Heart left ventricle (tissue), 16 donors: ENCODE measurements around the gene SRC. TPM values are rescaled to one million over a fixed set of nuclear protein-coding genes. Genes with fewer than 3 reads are reported as not detected.

Experiments used
- ATAC-seq, 4 donors: fragments of 200-7000 bp; cut with Tn5 transposase; one replicate each; pipeline ENCODE4 v1.9.1; 2020 to 2022; ENCODE audit warnings: moderate library complexity in 4 of 4, mild to moderate bottlenecking in 3 of 4, moderate number of reproducible peaks in 1 of 4
- DNase-seq, 5 donors: peaks; one replicate each; pipeline ENCODE4 v3.0.0-alpha.2; 2020
- H3K27ac ChIP-seq, 12 donors: fragments of 200-600 bp; sonication (generic) in 4 of 12; one replicate each; pipeline versions ENCODE4 v1.5.0 to v1.8.0; 2016 to 2022; ENCODE audit warnings: mild to moderate bottlenecking in 2 of 12
- H3K27me3 ChIP-seq, 9 donors: fragments of 200-600 bp; sonication (generic) in 2 of 9; one replicate each; pipeline versions ENCODE4 v1.5.1 to v1.8.0; 2016 to 2022; ENCODE audit warnings: mild to moderate bottlenecking in 3 of 9
- H3K36me3 ChIP-seq, 9 donors: fragments of 200-600 bp; sonication (generic) in 2 of 9; one replicate each; pipeline versions ENCODE4 v1.5.0 to v1.8.0; 2018 to 2022; ENCODE audit warnings: mild to moderate bottlenecking in 2 of 9
- H3K4me1 ChIP-seq, 12 donors: fragments of 200-600 bp; sonication (generic) in 4 of 12; one replicate each; pipeline versions ENCODE4 v1.5.0 to v1.8.0; 2016 to 2022; ENCODE audit warnings: mild to moderate bottlenecking in 3 of 12
- H3K4me3 ChIP-seq, 12 donors: fragments of 200-600 bp; sonication (generic) in 4 of 12; one replicate each; pipeline versions ENCODE4 v1.5.0 to v1.8.0; 2017 to 2022; ENCODE audit warnings: mild to moderate bottlenecking in 9 of 12, moderate library complexity in 4 of 12
- H3K9me3 ChIP-seq, 12 donors: fragments of 200-600 bp; sonication (generic) in 4 of 12; one replicate each; pipeline versions ENCODE4 v1.5.0 to v1.8.0; 2016 to 2022; ENCODE audit warnings: mild to moderate bottlenecking in 1 of 12
- POLR2A ChIP-seq, 2 donors: fragments of 450-650 bp; IDR thresholded peaks; one replicate each; pipeline ENCODE4 v1.6.1; 2017; ENCODE audit warnings: antibody characterized with exemption in 2 of 2, mild to moderate bottlenecking in 2 of 2, moderate library complexity in 2 of 2
- WGBS, 4 donors: extraction: QIAGEN DNeasy Blood & Tissue Kit in 2 of 4; methylation state at CpG; one replicate each; pipeline versions ENCODE4 v1.1.5 to v1.1.7; 2013 to 2018; 5-methylcytosine and 5-hydroxymethylcytosine counted together
- intact Hi-C, 10 donors: fragments of 100-400 bp; cut with DNase I; formaldehyde crosslinking; loops; one replicate each; pipeline versions ENCODE4 v1.11.1 to v1.14.2; 2022
- polyA plus RNA-seq, 2 donors: library from polyadenylated mRNA; stranded (reverse); fragments of 200-250 nt; gene quantifications; one replicate each; pipeline ENCODE4 v1.2.3, GENCODE V29; 2013
- total RNA-seq, 9 donors: library from RNA; depleted of rRNA in 2 of 9; stranded (reverse); fragments of >200 nt in 2 of 9; fragmentation: NEBNext Ultra II Directional in 3 of 9; extraction: Animal tissue kit (Norgen Biotek cat#: 25700) in 3 of 9; gene quantifications; one replicate each; pipeline versions ENCODE4 v1.1.0 to v1.2.4, GENCODE V29; 2016 to 2023
- TF ChIP-seq, protein P1 (sequence below), 12 donors: fragments of 200-600 bp; sonication (generic) in 4 of 12; IDR thresholded peaks; one replicate each; pipeline versions ENCODE4 v1.5.0 to v1.8.0; 2018 to 2022; ENCODE audit warnings: antibody characterized with exemption in 12 of 12, mild to moderate bottlenecking in 5 of 12
- donor health status: ischemic (EF 13 %, LVEDD 7.1; RV severe dilation, severe dysfunction).
- donor health status: healthy with polysubstance abuse.
- donor health status: DM: no; HTN: yes; CAD: no.
- donor health status: DM: no; HTN: no; CAD: no.
- donor health status: ischemic (EF 25% LVEDD 6.9; RV normal size, moderate dysfunction).
- donor health status: ischemic (EF 25% LVEDD 5.7; RV mildly dilated, moderate dysfunction).
- donor health status: healthy.
- donor health status: DM: yes; HTN: yes; CAD: no.
- donor health status: ischemic (EF 35%, LVEDD 5.7; RV mildly dilated, moderate dysfunction).
- donor health status: nonischemic (EF 11% LVEDD 7.7; RV severe dilation, severe dysfunction).
- donor health status: DM: yes; HTN: yes; CAD: no.
- donor health status: PGD.
- donor health status: ischemic (EF 29% LVEDD 5.4; RV normal size, mild dysfunction).
- donor health status: nonischemic (EF 23%, LVEDD 6.1; RV moderate dilation, normal function).

The SRC gene
- total and polyA plus RNA-seq, 11 donors, result 2.5 to 19.9 (median 5.1) TPM

DNA sequence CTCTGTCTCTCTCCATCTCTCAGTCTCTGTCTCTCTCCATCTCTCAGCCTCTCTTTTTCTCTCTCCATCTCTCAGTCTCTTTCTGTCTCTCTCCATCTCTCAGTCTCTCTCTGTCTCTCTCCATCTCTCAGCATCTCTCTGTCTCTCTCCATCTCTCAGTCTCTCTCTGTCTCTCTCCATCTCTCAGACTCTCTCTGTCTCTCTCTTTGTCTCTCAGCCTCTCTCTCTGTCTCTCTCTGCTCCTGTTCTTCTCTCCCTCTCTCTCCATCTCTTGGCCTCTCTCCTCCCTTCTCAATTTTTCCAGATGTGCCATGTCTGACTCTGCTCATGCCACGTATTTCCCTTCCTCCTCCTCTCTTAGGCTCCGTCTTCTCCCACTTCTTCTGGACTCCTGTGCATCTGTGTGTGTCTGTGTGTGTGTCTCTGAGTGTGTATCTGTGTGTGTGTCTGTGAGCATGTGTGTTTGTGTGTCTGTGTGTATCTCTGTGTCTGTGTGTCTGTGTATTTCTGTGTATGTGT is 72.7 kb downstream of the SRC start:
- WGBS, 4 donors, result 26 to 43% (median 37%) methylated on average over 2 of the region's 2 CpGs
- Histone ChIP-seq H3K27me3 (peaks cover 0 to 71% (median 10%) of the 10 kb centered on the region in 9 donors), H3K27ac (no peak overlapping the region), H3K4me3 (no peak overlapping the region), H3K36me3 (no peaks in the 10 kb centered on the region), H3K9me3 (no peaks in the 10 kb centered on the region), H3K4me1 (no peaks in the 10 kb centered on the region)
- no peak for DNase-seq
- no peak for TF ChIP-seq POLR2A (IDR thresholded peaks at IDR 0.05)
- TF ChIP-seq, protein P1, sequence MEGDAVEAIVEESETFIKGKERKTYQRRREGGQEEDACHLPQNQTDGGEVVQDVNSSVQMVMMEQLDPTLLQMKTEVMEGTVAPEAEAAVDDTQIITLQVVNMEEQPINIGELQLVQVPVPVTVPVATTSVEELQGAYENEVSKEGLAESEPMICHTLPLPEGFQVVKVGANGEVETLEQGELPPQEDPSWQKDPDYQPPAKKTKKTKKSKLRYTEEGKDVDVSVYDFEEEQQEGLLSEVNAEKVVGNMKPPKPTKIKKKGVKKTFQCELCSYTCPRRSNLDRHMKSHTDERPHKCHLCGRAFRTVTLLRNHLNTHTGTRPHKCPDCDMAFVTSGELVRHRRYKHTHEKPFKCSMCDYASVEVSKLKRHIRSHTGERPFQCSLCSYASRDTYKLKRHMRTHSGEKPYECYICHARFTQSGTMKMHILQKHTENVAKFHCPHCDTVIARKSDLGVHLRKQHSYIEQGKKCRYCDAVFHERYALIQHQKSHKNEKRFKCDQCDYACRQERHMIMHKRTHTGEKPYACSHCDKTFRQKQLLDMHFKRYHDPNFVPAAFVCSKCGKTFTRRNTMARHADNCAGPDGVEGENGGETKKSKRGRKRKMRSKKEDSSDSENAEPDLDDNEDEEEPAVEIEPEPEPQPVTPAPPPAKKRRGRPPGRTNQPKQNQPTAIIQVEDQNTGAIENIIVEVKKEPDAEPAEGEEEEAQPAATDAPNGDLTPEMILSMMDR (IDR thresholded peaks at IDR 0.05), result no peak
- ATAC-seq, result no peak
- intact Hi-C loops, result loop anchor here in 1 of 10 donors (10.0 kb wide), 1 partner anchor 66 kb away; no protein-coding TSS in a partner anchor

DNA sequence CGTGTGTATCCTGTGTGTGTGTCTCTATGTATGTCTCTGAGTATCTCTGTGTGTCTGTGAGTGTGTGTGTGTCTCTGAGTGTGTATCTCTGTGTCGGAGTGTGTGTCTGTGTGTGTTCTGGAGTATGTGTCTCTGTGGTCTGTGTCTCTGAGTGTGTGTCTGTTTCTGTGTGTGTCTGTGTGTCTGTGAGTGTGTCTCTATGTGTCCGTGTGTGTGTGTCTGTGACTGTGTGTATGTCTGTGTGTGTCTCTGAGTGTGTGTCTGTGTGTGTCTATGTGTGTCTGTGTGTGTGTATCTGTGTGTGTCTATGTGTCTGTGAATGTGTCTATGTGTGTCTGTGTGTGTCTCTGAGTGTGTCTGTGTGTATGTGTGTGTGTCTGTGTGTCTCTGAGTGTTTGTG is 73.4 kb downstream of the SRC start:
- 86 to 96% (median 94%) methylated on average over 3 of the region's 3 CpGs for WGBS, 4 donors

DNA sequence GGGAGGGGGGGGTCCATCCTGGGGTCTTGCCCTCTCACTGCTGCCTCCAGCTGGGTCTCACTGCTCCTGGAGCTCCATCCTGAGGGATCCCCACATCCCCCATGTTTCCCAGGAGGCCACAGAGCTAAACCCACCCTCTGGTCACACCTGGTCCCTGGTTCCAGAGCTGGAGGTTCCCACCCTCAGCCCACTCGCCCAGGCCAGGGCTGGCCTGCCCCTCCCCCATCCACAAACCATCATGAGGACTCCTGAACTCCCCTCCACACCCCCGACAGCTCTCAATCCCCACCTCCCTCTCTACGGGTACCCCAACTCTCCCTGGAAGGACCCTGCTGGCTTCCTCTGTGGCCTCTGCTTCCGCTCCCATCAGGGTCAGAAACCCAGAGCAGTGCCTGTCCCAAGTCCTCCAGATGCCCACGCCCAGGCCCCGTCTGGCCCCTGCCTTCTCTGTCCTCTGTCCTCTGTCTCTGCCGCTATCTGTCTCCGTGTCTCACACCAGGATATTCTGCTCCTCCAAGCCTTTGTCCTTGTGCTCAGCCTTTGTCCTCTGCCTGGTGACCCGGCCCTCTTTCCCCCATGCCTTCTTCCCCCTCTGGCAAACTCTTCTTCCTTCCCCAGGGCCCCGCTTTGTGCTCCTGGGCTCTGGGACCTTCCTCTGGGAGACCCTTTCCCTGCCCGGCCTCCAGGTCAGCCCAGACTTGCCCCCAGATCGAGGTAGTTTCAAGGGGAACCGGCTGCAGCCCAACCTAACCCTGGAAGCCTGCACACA is 74.0 kb downstream of the SRC start:
- DNase-seq (no peak), ATAC-seq (no peak)
- Histone ChIP-seq H3K27me3 (peaks cover 0 to 68% (median 8%) of the 10 kb centered on the region in 9 donors), H3K4me1 (no peaks in the 10 kb centered on the region), H3K9me3 (no peaks in the 10 kb centered on the region), H3K4me3 (no peak overlapping the region), H3K27ac (no peak overlapping the region), H3K36me3 (no peaks in the 10 kb centered on the region)
- 65 to 73% (median 68%) methylated on average over 13 of the region's 13 CpGs for WGBS, 4 donors
- intact Hi-C loops, result loop anchor here in 1 of 10 donors (10.0 kb wide), 1 partner anchor 65 kb away; no protein-coding TSS in a partner anchor
- TF ChIP-seq POLR2A (IDR thresholded peaks at IDR 0.05), result no peak
- TF ChIP-seq, protein P1 (IDR thresholded peaks at IDR 0.05), result no peak

More for the DNA sequence above, 73.4 kb downstream of the SRC start:
- no peak overlapping the region for H3K27ac ChIP-seq
- TF ChIP-seq POLR2A (IDR thresholded peaks at IDR 0.05), result no peak
- no peaks in the 10 kb centered on the region for H3K36me3 ChIP-seq
- peaks cover 0 to 67% (median 10%) of the 10 kb centered on the region in 9 donors for H3K27me3 ChIP-seq
- no peaks in the 10 kb centered on the region for H3K9me3 ChIP-seq
- H3K4me1 ChIP-seq, result no peaks in the 10 kb centered on the region
- intact Hi-C loops, result loop anchor here in 1 of 10 donors (10.0 kb wide), 1 partner anchor 65 kb away; no protein-coding TSS in a partner anchor
- ATAC-seq, result no peak
- H3K4me3 ChIP-seq, result no peak overlapping the region
- no peak for DNase-seq

DNA sequence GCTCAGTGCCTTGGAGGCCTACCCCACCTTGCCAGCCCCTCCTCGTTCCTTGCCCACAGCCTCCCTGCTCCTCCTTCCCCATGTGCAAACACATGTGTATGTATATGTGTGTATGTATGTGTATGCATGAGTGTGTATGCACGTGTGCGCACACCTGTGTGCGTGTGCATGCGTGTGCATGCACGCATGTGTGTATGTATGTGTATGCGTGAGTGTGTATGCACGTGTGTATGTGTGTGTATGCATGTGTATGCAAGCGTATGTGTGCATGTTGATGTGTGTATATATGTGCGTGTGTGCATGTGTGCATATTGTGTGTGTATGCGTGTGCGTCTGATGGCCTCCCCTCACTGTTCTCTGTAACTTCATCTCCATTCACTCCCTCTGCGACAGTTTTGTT is 74.7 kb downstream of the SRC start:
- WGBS, 4 donors, result 86 to 95% (median 93%) methylated on average over 13 of the region's 13 CpGs
- DNase-seq (no peak), ATAC-seq (no peak)
- no peak for TF ChIP-seq POLR2A (IDR thresholded peaks at IDR 0.05)
- TF ChIP-seq, protein P1 (IDR thresholded peaks at IDR 0.05), result no peak
- Histone ChIP-seq H3K4me3 (no peak overlapping the region), H3K9me3 (no peaks in the 10 kb centered on the region), H3K4me1 (no peaks in the 10 kb centered on the region), H3K27ac (no peak overlapping the region), H3K27me3 (peaks cover 0 to 68% (median 14%) of the 10 kb centered on the region in 9 donors), H3K36me3 (no peaks in the 10 kb centered on the region)
- intact Hi-C loops, result no loop called here
